ENCODE results near the gene ABCC4.

GRCh38 chr13:95236774-95237173, 64.5 kb downstream of the ABCC4 start:
- TF ChIP-seq ZBTB44 (tag by site-specific recombination; IDR thresholded peaks at IDR 0.05) (no peak), CTCF (tag by site-specific recombination; IDR thresholded peaks at IDR 0.05) (no peak), ELK4 (IDR thresholded peaks at IDR 0.05; ENCODE audit: borderline replicate concordance, low read depth, low read length) (no peak), MYNN (tag by site-specific recombination; IDR thresholded peaks at IDR 0.05; ENCODE audit: borderline replicate concordance) (no peak), ZNF175 (tag by site-specific recombination; IDR thresholded peaks at IDR 0.05) (no peak), ZNF707 (tag by site-specific recombination; IDR thresholded peaks at IDR 0.05) (no peak), REST (tag by site-specific recombination; IDR thresholded peaks at IDR 0.05) (no peak), ZNF23 (tag by site-specific recombination; IDR thresholded peaks at IDR 0.05; ENCODE audit: borderline replicate concordance) (no peak), TRIM28 (IDR thresholded peaks at IDR 0.05; ENCODE audit: borderline replicate concordance, low read length) (no peak), ZNF214 (tag by site-specific recombination; IDR thresholded peaks at IDR 0.05; ENCODE audit: borderline replicate concordance) (no peak)
